HG03521 (cell line): ENCODE data around the gene ARHGEF19.

ENCODE experiments used
- ATAC-seq: cut with Tn5 transposase; IDR thresholded peaks from one replicate; pipeline ENCODE4 v1.9.1; 2021; ENCODE audit warnings: mild to moderate bottlenecking, moderate library complexity; ENCODE audit not compliant: unreplicated experiment

ARHGEF19 gene

GRCh38 chr1:16151196-16151994 is 61.1 kb downstream of the ARHGEF19 start:
- ATAC-seq: no peak

GRCh38 chr1:16150508-16150907 is 61.9 kb downstream of the ARHGEF19 start:
- no peak for ATAC-seq

GRCh38 chr1:16149702-16150488 is 62.6 kb downstream of the ARHGEF19 start:
- ATAC-seq: no peak

GRCh38 chr1:16149146-16149545 is 63.3 kb downstream of the ARHGEF19 start:
- ATAC-seq: no peak

- no peak for ATAC-seq
Measured at GRCh38 chr1:16148329-16149092, 63.9 kb downstream of the ARHGEF19 start.
